Nephron progenitor cell (in vitro differentiated cells): Measurements from ENCODE around the gene KCNJ2.

Source experiments
- DNase-seq: peaks from one replicate; pipeline ENCODE4 v3.0.0; 2021
- H3K27ac Mint-ChIP-seq: 2 replicates; pipeline ENCODE4 v1.8.0; 2021; ENCODE audit warnings: mild to moderate bottlenecking, moderate library complexity, mixed read lengths
- H3K27me3 Mint-ChIP-seq: 2 replicates; pipeline ENCODE4 v1.8.0; 2021; ENCODE audit warnings: mild to moderate bottlenecking, low read depth, mixed read lengths; ENCODE audit not compliant: poor library complexity
- H3K36me3 Mint-ChIP-seq: 2 replicates; pipeline ENCODE4 v1.8.0; 2021; ENCODE audit warnings: low read depth, mixed read lengths
- H3K4me1 Mint-ChIP-seq: 2 replicates; pipeline ENCODE4 v1.8.0; 2021; ENCODE audit warnings: mixed read lengths
- H3K4me3 Mint-ChIP-seq: 2 replicates; pipeline ENCODE4 v1.8.0; 2021; ENCODE audit warnings: mild to moderate bottlenecking, moderate library complexity, mixed read lengths
- H3K9me3 Mint-ChIP-seq: 2 replicates; pipeline ENCODE4 v1.8.0; 2021; ENCODE audit warnings: mild to moderate bottlenecking, moderate library complexity, mixed read lengths
- TF ChIP-seq, protein P1 (sequence below): fragments of 200-600 bp; sonication (generic); IDR thresholded peaks from 2 replicates; pipeline ENCODE4 v1.5.0; 2021; ENCODE audit warnings: antibody characterized with exemption

Gene KCNJ2

DNA sequence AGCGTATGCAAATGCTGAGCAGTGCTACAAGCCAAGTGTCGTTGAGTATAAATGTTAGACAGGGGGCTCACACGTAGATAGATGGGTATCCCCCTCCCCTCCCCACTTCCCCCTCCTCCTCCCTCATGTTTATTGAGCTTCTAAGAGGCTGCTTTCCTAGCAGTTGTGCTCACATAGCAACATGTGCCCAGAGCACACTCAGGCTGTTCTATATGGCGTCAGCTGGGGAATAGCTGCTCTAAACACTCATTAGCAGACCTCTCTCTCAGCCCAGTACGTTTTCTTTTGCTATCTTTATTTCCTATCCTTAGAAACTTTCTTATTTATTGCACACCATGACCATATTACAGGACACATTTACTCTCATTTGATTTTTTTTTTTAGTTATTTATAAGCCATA, 1.8 kb downstream of the KCNJ2 start:
- Mint-ChIP-seq H3K9me3 (no peaks in the 10 kb centered on the region), H3K4me1 (peaks cover 39% of the 10 kb centered on the region), H3K4me3 (peak overlapping the region; percentile 29), H3K27ac (no peak overlapping the region), H3K27me3 (peaks cover 59% of the 10 kb centered on the region), H3K36me3 (no peaks in the 10 kb centered on the region)
- TF ChIP-seq, protein P1, sequence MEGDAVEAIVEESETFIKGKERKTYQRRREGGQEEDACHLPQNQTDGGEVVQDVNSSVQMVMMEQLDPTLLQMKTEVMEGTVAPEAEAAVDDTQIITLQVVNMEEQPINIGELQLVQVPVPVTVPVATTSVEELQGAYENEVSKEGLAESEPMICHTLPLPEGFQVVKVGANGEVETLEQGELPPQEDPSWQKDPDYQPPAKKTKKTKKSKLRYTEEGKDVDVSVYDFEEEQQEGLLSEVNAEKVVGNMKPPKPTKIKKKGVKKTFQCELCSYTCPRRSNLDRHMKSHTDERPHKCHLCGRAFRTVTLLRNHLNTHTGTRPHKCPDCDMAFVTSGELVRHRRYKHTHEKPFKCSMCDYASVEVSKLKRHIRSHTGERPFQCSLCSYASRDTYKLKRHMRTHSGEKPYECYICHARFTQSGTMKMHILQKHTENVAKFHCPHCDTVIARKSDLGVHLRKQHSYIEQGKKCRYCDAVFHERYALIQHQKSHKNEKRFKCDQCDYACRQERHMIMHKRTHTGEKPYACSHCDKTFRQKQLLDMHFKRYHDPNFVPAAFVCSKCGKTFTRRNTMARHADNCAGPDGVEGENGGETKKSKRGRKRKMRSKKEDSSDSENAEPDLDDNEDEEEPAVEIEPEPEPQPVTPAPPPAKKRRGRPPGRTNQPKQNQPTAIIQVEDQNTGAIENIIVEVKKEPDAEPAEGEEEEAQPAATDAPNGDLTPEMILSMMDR: no peak
- DNase-seq: no peak

DNA sequence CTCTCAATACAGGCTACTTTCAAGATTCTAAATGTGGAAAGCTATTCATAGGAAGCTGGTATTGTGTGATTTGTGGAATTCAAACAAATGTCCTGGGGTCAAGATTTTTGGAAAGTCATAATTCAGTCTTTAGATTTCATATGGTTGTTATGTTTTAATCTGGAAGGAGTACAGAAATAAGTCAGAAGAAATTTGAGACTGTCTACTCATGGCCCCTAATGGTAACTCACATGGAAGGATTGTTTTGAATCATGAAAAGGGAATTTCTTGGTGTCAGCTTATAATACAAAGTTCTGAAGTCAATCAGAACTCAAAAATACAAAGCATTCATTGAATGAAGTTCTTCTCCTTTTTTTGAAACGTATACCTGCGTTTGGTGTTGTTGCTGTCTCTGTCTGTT, 3.1 kb downstream of the KCNJ2 start:
- peaks cover 35% of the 10 kb centered on the region for H3K4me1 Mint-ChIP-seq
- no peak overlapping the region for H3K27ac Mint-ChIP-seq
- DNase-seq: no peak
- H3K27me3 Mint-ChIP-seq: peaks cover 60% of the 10 kb centered on the region
- TF ChIP-seq, protein P1: no peak
- H3K9me3 Mint-ChIP-seq: no peaks in the 10 kb centered on the region
- no peak overlapping the region for H3K4me3 Mint-ChIP-seq
- H3K36me3 Mint-ChIP-seq: no peaks in the 10 kb centered on the region

DNA sequence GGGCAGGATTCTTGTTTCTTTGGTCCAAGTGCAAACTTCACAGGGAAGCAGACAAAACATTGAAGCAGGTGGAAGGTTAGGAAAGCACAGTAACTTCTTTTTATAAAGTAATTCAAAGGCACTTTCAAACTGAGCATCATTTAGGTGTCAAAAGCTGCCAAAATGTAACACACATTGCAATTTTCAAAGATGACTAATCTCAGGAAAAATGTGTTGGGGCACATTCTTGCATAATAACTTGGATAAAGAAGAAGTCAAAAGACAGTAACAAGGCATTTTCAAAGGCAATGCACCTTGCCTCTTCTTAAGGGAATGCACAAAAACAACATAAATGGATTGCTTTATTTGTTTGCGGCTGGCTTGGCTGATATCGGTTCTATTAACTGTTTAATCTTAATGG, 3.6 kb downstream of the KCNJ2 start:
- Mint-ChIP-seq H3K36me3 (no peaks in the 10 kb centered on the region), H3K9me3 (no peaks in the 10 kb centered on the region), H3K27me3 (peaks cover 58% of the 10 kb centered on the region), H3K4me3 (no peak overlapping the region), H3K4me1 (peaks cover 30% of the 10 kb centered on the region), H3K27ac (no peak overlapping the region)
- TF ChIP-seq, protein P1: no peak
- DNase-seq: no peak

DNA sequence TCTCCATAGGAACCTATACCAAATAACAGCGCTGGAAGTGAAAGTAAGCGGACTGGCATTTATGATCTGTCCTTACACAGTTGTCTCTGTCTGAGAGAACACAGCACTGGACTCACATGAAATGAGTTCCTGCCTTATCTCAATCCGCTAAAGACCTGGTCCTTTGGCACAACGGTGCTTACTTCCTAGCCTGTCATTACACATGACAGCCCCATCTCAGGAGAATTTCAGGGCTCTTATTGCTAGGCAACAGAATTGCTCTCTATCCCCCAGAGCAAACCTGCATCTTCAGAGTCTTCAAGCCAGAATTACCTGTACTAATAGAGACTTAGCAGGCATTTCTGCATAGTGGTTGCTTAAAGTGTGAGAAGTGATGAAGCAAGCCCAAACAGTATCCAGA, 4.3 kb downstream of the KCNJ2 start:
- Mint-ChIP-seq H3K27me3 (peaks cover 51% of the 10 kb centered on the region), H3K36me3 (no peaks in the 10 kb centered on the region), H3K9me3 (no peaks in the 10 kb centered on the region), H3K27ac (no peak overlapping the region), H3K4me3 (no peak overlapping the region), H3K4me1 (peaks cover 22% of the 10 kb centered on the region)
- DNase-seq: no peak
- TF ChIP-seq, protein P1: no peak

DNA sequence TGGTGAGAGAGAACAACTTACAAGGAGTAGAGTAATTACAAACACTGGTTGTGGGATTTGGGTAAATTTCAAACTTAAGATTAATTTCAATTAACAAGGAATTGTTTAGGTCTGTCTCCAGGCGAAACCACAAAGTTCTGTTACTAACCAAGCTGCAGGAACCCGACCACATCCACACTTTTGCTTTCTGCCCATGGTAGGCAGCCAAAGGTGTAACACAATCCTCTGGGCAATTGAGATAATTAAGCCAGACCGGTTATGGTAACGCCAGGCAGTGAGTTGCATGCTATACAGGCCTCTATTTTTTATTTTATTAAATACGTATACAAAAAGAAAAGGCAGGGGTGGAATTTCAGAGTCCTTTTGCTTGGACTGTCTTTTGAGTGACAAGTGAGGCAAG, 12.0 kb downstream of the KCNJ2 start:
- TF ChIP-seq, protein P1: no peak
- no peak for DNase-seq
- H3K9me3 Mint-ChIP-seq: no peaks in the 10 kb centered on the region
- no peaks in the 10 kb centered on the region for H3K4me1 Mint-ChIP-seq
- H3K36me3 Mint-ChIP-seq: no peaks in the 10 kb centered on the region
- no peak overlapping the region for H3K4me3 Mint-ChIP-seq
- H3K27me3 Mint-ChIP-seq: peaks cover 13% of the 10 kb centered on the region
- no peak overlapping the region for H3K27ac Mint-ChIP-seq

DNA sequence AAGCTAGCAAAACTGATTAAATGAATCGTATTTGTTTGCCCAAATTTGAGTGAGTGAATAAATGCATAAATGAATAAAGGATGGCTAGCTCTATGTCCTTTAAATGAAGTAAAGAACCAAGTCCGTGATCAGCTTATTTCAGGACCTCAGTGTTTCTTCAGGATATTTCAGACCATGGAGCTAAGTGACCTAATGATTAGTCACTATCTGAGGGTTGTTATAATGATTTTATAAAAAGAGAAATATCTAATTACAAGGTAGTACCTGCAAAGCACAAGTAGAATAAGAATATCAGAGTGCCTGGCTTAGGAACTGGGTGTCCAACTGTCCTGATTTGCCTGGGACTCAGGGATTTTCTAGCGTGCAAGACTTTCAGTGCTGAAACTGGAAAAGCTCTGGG, 12.5 kb downstream of the KCNJ2 start:
- Mint-ChIP-seq H3K36me3 (no peaks in the 10 kb centered on the region), H3K4me3 (no peak overlapping the region), H3K27me3 (peaks cover 13% of the 10 kb centered on the region), H3K27ac (no peak overlapping the region), H3K4me1 (no peaks in the 10 kb centered on the region), H3K9me3 (no peaks in the 10 kb centered on the region)
- no peak for DNase-seq
- TF ChIP-seq, protein P1: no peak
